C4-2B (cell line): Measurements from ENCODE around the gene DAAM1.

ENCODE experiments used
- H3K27ac ChIP-seq: fragments of 450-650 bp; 2 replicates; pipeline ENCODE4 v1.5.1; 2017
- ZFX ChIP-seq: fragments of 450-650 bp; IDR thresholded peaks from 2 replicates; pipeline ENCODE4 v1.6.1; 2017
- TF ChIP-seq, protein P1 (sequence below): fragments of 450-650 bp; conservative IDR thresholded peaks from 2 replicates; pipeline ENCODE4 v1.5.1; 2017; ENCODE audit warnings: mild to moderate bottlenecking

The DAAM1 gene

DNA sequence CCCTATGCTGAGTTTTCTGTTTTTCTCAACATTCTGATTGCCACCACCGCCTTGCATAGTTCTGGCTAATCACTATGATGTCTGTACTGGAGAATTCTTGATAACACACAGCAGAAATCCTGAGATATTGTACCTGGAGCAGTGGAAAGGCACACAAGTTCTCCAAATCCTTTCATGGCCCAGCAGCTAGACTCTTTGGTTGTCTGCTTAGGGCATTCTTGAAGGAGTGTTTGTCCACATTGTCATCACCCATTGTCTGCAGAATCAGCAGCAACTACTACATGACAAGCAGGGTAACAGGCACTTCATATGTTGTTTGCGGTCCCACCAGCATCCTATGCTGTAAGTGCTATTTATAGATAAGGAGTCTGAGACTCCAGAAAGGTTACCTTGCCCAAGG, 128.9 kb downstream of the DAAM1 start:
- no peak overlapping the region for H3K27ac ChIP-seq
- TF ChIP-seq ZFX = no peak
- TF ChIP-seq, protein P1, sequence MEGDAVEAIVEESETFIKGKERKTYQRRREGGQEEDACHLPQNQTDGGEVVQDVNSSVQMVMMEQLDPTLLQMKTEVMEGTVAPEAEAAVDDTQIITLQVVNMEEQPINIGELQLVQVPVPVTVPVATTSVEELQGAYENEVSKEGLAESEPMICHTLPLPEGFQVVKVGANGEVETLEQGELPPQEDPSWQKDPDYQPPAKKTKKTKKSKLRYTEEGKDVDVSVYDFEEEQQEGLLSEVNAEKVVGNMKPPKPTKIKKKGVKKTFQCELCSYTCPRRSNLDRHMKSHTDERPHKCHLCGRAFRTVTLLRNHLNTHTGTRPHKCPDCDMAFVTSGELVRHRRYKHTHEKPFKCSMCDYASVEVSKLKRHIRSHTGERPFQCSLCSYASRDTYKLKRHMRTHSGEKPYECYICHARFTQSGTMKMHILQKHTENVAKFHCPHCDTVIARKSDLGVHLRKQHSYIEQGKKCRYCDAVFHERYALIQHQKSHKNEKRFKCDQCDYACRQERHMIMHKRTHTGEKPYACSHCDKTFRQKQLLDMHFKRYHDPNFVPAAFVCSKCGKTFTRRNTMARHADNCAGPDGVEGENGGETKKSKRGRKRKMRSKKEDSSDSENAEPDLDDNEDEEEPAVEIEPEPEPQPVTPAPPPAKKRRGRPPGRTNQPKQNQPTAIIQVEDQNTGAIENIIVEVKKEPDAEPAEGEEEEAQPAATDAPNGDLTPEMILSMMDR = no peak

DNA sequence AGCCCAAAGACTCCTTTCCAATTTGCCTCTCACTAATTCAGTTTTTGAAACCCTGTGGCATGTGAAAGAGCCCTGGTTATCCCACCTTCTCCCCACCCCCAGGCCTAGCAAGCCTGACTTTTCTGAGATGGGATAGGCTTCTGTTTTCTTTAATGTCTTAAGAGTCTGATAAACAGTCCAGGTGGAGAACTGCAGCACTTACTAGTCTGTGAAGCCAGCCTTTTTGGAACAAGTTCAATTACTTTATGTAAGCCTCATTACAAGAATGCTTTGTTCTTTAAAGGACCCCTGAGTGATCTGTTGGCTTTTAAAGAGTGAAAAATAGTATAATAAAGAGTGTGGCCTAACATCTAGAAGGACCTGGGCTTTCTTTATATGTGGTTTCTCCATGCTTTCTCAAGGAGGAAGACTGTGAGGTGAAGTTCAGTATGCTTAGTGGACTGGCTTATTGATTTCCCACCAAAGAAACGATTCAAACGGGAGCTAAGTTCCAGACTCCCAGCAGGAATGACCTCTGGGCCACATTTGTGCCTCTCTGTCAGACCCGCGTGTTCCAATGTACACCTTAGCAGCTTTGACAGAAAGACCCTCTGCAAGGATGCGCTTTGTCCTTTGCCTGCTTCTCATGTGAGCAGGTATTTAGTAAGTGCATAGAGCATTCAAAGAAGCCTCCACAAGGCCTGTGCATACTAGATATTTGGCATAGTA, 129.5 kb downstream of the DAAM1 start:
- H3K27ac ChIP-seq = no peak overlapping the region
- TF ChIP-seq, protein P1 = no peak
- no peak for TF ChIP-seq ZFX

DNA sequence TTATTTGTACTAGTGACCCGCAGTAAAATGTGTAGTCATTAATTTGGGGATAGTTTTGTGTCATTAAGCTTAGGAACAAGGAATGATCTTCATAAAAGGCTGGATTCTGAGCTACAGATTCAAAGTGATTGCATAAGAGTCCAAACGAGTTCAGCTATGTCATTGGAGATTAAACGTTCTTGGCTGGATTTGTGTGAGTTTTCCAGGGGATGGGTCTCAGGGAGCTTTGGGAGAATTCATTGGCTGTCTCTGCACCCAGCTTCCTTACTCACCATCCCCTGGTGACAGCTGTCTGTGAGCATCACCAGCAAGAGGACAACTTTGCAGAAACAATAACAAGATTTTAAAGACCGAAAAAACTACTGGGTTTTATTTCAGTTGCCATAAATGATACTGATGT, 130.4 kb downstream of the DAAM1 start:
- H3K27ac ChIP-seq = no peak overlapping the region
- TF ChIP-seq, protein P1 = no peak
- no peak for TF ChIP-seq ZFX

DNA sequence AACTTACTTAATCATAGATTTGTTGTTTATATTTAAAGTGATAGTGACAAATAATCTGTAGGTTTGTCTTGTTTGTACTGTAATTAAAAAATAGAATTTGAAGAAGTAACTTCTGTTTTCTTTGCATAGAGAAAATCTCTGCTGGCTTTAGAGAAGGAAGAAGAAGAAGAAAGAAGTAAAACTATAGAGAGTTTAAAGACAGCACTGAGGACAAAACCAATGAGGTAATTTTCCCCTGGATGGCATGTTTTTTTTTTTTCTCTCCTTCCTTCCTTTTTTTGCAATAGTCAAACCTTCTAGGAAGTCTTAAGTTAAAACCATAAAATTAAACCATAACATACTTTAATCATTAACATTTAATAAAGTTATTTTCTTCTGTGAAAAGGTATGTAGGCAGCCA, 131.9 kb downstream of the DAAM1 start:
- no peak overlapping the region for H3K27ac ChIP-seq
- TF ChIP-seq ZFX = no peak
- TF ChIP-seq, protein P1 = no peak

DNA sequence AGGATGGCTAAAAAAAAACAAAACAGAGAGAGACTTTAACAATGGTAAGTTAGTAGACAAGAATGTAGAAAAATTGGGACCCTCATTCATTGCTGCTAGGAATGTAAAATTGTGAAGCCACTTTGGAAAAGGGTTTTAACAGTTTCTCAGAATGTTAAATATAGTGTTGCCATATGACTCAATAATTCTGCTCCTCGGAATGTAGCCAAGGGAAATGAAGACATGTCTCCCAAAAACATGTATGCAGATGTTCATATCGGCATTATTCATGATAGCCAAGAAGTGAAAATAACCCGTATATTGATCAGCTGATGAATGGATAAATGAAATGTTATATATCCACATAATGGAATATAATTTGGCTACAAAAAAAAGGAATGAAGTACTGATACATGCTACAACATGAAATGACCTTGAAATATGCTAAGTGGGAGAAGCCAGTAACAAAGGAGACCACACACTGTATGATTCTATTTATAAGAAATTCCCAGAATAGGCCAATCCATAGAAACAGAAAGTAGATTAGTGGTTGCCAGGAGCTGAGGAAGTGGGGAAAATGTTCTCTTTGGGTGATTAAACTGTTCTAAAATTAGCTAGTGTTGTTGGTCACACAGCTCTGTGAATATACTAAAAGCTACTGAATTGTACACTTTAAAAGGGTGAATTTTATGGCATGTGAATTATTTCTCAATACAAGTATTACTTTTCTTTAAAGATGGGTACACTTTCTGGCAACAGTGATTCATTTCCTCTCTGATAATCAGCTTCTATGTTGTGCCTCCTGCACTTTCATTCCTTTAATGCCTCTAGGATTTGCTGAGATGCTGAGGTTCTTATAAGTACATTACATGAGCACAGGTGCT, 132.5 kb downstream of the DAAM1 start:
- H3K27ac ChIP-seq = no peak overlapping the region
- TF ChIP-seq, protein P1 = no peak
- no peak for TF ChIP-seq ZFX

DNA sequence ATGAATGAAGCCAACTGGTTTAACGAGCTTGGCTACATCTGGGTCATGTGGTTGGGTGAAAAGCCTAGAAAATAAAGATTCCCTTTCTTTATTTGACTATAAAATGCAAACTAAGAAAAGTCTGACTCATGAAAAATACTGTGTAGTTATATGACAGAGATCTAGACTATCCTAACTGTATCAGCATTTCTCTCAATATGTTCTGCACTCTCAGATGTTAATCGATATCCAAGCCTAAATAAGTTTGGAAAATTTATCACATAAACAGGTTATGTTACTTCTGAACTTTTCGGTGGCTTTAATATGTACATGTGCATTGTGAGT, 133.1 kb downstream of the DAAM1 start:
- no peak overlapping the region for H3K27ac ChIP-seq
- TF ChIP-seq, protein P1 = no peak
- TF ChIP-seq ZFX = no peak

DNA sequence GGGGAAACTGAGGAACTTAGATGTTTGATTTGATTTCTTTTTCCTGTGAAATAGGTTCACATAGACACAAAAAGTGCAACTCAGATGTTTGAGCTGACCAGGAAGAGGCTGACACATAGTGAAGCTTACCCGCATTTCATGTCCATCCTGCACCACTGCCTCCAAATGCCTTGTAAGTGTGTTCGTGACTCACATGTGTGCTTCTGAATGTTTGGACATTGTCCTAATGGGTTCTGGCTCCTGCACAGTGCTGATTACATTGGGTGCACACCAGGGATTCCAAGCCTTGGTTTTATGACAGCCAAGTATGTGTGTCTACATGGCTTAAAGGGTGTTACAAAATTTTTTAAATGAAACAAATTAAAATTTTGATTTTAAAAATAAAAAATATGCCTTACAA, 137.4 kb downstream of the DAAM1 start:
- H3K27ac ChIP-seq = no peak overlapping the region
- no peak for TF ChIP-seq ZFX
- TF ChIP-seq, protein P1 = no peak
